Non-pigmented ciliary epithelial cell (primary cell): Measurements from ENCODE around the gene CWC25.
"Not testable (repeated sequence)": the region's sequence is repeated elsewhere in the genome, so short reads cannot be mapped to it uniquely, and the experiment has no call there.

Experiments
- DNase-seq: peaks from one replicate; pipeline ENCODE4 v3.0.0-alpha.2; 2010; ENCODE audit warnings: low read depth

CWC25 gene

DNA sequence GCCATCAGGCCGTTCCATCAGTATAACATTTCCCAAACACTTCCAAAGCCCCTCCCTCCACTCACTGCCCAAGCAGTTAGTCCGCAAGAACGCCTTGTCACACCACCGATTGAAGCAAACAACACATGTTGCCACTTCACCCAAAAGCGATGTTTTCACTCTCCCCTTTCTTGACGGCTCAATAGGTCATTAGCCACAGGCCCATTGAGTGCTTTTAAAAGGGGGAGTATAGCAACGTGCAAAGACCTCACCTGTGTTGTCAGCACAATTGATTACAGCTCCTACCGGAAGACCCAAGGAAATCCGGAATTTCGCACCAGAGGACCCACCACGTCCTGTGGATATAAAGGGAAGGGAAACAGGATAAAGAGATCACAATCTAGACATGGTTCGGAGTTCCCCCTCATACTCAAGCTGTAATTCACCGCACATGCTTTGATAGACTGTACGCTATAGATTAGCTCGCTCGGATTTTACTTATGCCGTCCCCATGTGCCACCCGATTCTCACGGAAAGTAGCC is 27.7 kb upstream of the CWC25 start:
- no peak for DNase-seq

DNA sequence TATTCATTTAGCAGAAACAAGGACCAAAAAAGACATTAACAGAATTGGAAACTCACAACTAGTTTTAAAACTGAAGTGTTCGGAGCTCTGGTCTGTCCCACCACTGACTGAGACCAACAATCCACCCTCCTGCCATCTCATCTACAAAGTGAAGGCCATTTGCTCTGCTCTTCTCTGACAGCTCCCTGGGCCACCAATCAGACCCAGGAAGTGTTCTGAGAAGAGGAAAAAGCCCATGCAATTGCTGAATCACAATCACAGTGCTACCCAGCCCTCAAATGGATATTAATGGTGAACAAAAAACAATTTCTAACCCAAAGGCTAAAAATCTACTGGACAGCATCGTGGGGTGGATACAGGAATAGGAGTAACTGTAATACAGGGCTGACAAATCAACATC is 26.3 kb upstream of the CWC25 start:
- DNase-seq = no peak

DNA sequence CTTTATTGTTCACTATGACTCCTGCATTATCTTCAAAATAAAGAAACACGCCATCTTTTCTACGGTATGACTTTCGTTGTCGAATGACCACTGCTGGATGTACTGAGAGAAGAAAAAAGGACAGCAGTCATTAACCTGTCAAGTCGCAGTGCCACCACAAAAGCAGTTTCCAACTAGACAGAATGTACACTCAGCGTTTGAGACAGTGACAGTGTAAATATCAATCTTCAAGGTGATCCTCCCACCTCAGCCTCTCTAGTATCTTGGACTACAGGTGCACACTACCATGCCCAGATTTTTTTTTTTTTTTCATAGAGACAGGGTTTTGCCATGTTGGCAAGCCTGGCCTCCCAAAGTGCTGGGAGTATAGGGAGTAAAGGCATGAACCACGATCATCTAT is 25.3 kb upstream of the CWC25 start:
- DNase-seq = no peak

- DNase-seq = no peak
Observed at GRCh38 chr17:38848939-38849605, 24.0 kb upstream of the CWC25 start.

GRCh38 chr17:38848557-38848891 is 23.4 kb upstream of the CWC25 start:
- no peak for DNase-seq

- no peak for DNase-seq
Observed at GRCh38 chr17:38844261-38844757, 19.2 kb upstream of the CWC25 start.

- DNase-seq = no peak
Observed at GRCh38 chr17:38825762-38826247, 684 bp upstream of the CWC25 start.

DNA sequence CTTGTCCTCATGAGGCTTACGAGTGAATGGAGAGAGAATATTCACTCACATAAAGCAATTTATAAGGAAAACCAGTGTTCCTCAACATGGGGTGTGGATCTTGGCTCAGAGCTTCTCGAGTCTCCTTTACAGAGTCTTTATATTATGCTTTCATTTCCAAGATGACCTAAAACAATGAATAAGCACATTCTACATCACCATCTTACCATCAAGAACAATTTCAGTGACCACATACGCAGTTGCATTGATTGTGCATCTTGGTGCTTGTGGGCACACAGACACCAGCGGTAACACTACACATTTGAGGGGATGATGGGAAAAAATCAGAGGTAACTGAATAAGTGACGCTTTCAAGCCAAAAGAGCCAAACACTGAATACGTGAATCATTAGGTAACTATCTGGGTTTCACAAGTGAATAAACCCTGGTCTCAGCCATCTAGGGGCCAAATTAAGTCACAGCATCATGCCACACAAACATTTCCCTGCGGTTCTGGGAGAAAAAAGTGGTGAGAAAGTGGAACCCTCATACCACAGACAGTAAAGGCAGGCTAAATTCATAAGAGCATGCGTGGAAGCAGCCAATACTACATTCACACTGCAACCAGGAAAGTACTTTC is 9.4 kb downstream of the CWC25 start:
- peak; percentile 54 for DNase-seq

DNA sequence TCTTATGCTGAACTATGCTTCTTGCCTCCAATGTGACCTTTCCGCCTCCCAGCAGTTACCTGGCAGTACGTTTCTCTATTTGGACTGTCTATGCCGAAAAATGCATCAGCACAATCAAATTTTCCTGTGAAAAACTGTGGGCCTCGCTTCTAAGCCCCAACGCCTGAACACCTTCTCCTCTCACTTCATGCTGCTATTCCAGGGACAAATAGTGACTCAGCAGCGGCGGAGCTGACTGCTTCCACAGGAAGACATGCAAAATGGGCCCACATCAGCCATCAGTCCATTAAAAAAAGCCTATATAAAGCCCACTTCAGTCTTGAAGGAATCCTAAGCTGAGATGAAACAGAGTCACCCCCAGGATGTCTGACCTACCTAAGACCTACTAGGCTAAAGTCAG is 15.3 kb downstream of the CWC25 start:
- no peak for DNase-seq

DNA sequence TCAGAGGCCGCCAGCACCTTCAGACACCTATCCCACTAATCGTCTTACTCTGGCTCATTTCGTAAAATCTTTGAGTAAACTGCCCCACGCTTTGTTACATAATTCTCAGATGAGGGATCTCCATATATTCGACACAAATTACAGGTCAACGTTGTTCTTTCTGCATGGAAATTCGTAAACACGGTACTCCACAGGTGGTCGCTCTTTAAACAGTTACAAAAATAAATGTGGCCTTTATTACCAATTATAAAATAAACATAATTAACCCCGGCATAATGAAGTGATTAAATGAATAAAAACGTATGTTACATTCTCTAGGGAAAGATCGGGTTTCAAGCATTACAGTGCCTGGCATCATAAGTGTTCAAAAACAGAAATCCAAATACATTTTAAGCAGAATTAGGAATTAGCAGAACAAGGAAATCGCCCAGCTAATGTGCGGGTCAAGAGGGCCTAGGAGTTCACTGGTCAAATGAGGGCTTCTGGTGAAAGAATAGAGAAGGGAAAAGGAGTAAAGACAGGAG is 24.8 kb downstream of the CWC25 start:
- DNase-seq = no peak

DNA sequence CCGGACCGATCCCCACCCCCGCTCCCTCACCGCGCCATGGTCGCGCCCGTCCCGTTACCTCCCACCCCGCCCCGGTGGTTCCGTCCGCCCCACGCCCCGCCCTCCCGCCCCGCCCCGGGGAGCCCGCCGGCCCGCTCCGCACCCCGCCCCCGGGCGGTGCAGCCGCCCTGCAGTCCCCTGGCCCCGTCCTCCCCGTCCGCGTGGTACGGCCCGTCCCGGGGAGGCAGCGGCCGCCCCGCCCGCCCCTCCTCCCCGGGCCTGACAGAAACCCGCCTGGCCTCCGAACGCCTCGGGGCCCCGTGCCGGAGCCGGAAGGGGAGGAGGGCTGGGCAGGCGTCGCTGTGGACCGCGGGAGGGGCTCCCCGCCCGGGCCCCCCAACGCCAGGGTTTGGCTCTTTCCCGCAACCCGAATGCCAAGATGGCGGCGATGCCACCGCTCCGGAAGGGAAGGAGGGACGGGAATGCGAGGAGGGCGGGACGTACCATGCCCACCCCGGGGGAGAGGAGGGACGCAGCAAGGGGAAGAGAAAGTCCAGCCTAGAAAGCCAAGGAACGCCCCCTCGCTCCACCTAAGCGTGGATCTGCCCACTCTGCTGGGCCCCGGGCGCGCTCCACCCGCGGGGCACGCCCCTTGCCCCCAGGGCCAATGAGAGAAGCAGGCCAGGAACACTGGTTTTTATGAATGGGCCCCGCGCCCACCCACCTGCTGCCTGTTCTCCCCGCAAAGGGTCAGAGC is 25.5 kb downstream of the CWC25 start, which contains the start of gene PIP4K2B:
Gene PIP4K2B (minus strand): TSS at position 56 of the 736 bp plus-strand sequence. CDS start 132 bp downstream, outside the sequence.
- DNase-seq = peak; percentile 92

DNA sequence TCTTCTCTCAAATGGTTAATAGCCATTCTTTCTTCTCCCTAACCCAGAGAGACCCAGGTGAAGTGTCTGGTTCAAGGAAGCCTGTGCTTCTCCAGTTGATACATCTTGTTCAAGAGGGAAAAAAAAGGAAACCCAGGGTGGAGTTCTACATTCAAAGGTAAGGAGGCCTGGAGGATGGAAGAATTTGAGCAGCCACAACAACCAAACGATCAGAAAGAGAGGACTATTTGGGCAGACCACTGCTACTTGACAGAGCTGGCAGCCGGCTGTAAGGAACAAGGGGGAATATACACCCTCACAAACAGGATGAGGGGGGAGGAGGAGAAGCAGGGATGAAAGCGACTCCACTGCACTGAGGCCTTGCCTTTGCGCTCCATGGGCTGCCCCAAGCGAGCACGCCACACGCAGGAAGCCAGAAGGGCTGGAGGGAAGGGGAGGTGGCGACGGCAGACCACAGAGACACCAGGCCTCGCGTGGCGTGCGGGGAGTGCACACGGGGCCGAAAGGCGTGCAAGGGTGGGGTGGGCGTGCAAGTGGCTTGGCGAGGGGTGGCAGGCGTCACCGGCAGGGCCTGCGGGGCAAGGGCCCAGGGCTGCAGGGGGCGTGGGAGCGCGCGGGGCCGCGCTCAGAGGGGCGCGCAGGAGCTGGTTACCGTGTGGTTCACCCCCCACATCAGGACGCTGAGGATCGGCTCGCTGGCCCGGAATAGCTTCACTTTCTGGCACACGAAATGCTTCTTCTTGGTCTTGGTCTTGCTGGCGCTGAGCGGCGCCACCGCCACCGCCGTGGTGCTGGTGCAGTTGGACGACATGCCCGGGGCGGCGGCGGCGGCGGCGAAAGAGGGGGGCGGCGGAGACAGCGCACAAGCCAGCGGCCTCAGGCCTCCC is 26.3 kb downstream of the CWC25 start:
- no peak for DNase-seq

GRCh38 chr17:38797828-38798227 is 27.3 kb downstream of the CWC25 start:
- no peak for DNase-seq

DNA sequence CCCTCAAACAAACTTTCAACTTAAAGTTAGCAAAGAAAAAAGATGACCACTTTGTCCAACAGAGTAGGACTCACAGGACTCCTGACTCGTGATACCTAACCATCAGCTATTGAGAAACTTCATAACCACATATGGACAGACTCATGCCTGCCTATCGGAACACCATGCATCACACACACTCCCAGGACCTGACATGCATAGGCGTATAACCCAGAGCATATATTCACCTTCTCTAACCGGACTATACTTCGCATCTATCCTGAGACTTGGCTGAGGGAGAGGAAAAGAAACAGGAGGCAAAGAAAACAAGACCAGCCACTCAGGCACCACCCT is 28.0 kb downstream of the CWC25 start:
- DNase-seq = no peak

- DNase-seq = no peak
Observed at GRCh38 chr17:38796451-38797157, 28.5 kb downstream of the CWC25 start.

DNA sequence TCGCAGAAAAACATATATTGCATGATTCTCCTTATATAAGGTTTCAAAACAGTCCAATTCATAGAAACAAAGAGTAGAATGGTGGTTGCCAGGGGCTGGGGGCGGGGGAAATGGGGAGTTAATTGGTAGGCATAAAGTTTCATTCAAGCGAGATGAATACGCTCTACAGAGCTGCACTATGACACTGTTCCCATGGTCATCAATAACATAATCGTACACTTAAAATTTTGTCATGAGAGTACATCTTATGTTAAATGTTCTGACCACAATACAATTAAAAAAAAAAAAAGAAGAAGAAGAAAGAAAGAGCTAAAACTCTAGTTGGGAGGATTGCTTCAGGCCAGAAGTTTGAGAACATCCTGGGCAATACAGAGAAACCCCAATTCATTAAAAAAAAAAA is 30.9 kb downstream of the CWC25 start:
- no peak for DNase-seq

- no peak for DNase-seq
Observed at GRCh38 chr17:38791162-38791561, 34.0 kb downstream of the CWC25 start.

GRCh38 chr17:38790148-38790707 is 34.9 kb downstream of the CWC25 start:
- not testable (repeated sequence) for DNase-seq

GRCh38 chr17:38789185-38789584 is 35.9 kb downstream of the CWC25 start:
- no peak for DNase-seq

- DNase-seq = not testable (repeated sequence)
Observed at GRCh38 chr17:38787999-38788398, 37.1 kb downstream of the CWC25 start.

- DNase-seq = no peak
Observed at GRCh38 chr17:38786372-38786771, 38.7 kb downstream of the CWC25 start.
